Prostate gland (tissue), 2 donors: ENCODE results near the gene KLHL25.

Experiments
- CTCF ChIP-seq, 4 experiments: fragments of 200-600 bp in 2 of 4; fragments of 450-650 bp in 2 of 4; sonication (generic) in 2 of 4; IDR thresholded peaks; 1 replicate in 3 of 4; 2 replicates in 1 of 4; pipeline ENCODE4 v1.5.1; 2016 to 2019; ENCODE audit warnings: antibody characterized with exemption in 4 of 4, mild to moderate bottlenecking in 2 of 4, moderate library complexity in 2 of 4
- POLR2A ChIP-seq: fragments of 450-650 bp; IDR thresholded peaks from one replicate; pipeline ENCODE4 v1.6.1; 2016; ENCODE audit warnings: antibody characterized with exemption, mild to moderate bottlenecking
- POLR2AphosphoS5 ChIP-seq: sonication (generic); formaldehyde crosslinking; IDR thresholded peaks from one replicate; pipeline ENCODE4 v1.6.1; 2017; ENCODE audit warnings: antibody characterized with exemption

DNA sequence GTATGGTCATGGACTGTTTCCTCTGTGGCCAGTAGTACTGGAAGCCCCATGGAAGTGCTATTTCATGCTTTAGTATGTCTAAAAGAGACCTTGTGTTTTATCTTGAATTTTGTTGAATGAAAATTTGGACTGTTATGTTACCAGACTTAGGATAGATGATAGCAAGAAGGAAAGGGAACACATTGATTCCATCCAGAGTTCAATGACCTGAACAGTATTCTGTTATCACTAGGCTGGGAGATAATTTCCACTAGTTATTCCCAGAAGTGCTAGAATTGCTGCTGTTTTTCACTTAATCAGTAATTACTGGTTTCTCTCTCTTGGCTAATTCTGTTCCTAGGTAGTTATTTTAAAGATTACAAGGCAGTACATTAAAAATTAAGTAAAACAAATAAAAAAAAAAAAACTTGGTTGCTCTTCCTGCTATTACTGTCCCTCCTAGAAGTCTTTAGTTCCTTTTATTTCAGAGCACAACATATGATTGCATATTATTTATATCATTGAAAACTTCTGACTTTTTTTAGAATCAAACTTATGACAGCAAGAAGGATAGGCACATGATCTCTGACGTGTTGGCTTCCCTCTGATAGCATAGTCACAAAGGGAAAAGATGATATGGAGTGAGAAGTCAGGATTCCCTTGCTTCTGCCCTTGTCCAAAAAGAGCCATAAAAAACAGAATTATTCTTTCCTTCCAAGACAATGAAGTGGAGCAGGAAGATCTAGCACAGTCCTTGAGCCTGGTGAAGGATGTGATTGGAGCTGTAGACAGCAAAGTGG, 72.2 kb downstream of the KLHL25 start:
- TF ChIP-seq POLR2A (no peak), CTCF (IDR thresholded peaks at IDR 0.05) (no peak), POLR2AphosphoS5 (no peak)
